Smooth muscle cell (in vitro differentiated cells): ENCODE data around the gene SLC25A29. TPM values are rescaled to one million over a fixed set of nuclear protein-coding genes. Genes with fewer than 3 reads are reported as not detected.

ENCODE experiments used
- DNase-seq: peaks from one replicate; lab custom pipeline; 2025; ENCODE audit not compliant: unreplicated experiment; lab: John Stamatoyannopoulos, UW
- H2AFZ ChIP-seq: fragments of 200-600 bp; sonication (generic); 2 replicates; pipeline ENCODE4 v1.6.0; 2016; ENCODE audit warnings: antibody characterized with exemption, low read depth, mild to moderate bottlenecking
- H3F3A ChIP-seq: fragments of 200-600 bp; sonication (generic); 2 replicates; pipeline ENCODE4 v1.6.0; 2017; ENCODE audit warnings: antibody characterized with exemption, low read depth
- H3K27ac ChIP-seq: fragments of 200-600 bp; sonication (generic); 2 replicates; pipeline ENCODE4 v1.5.1; 2016; ENCODE audit warnings: low read depth, mild to moderate bottlenecking
- H3K27me3 ChIP-seq: fragments of 200-600 bp; sonication (generic); 2 replicates; pipeline ENCODE4 v1.6.1; 2016; ENCODE audit warnings: low read depth, mild to moderate bottlenecking
- H3K36me3 ChIP-seq: fragments of 200-600 bp; sonication (generic); 2 replicates; pipeline ENCODE4 v1.5.1; 2016; ENCODE audit warnings: low read depth
- H3K4me1 ChIP-seq: fragments of 200-600 bp; sonication (generic); 2 replicates; pipeline ENCODE4 v1.5.1; 2016; ENCODE audit warnings: low read depth
- H3K4me2 ChIP-seq: fragments of 200-600 bp; sonication (generic); 2 replicates; pipeline ENCODE4 v1.6.0; 2016; ENCODE audit warnings: mild to moderate bottlenecking
- H3K4me3 ChIP-seq: fragments of 200-600 bp; sonication (generic); 2 replicates; pipeline ENCODE4 v1.5.1; 2016; ENCODE audit warnings: mild to moderate bottlenecking
- H3K79me2 ChIP-seq: fragments of 200-600 bp; sonication (generic); 2 replicates; pipeline ENCODE4 v1.6.0; 2016; ENCODE audit warnings: low read depth, mild to moderate bottlenecking
- H3K9ac ChIP-seq: fragments of 200-600 bp; sonication (generic); 2 replicates; pipeline ENCODE4 v1.6.0; 2016; ENCODE audit warnings: low read depth
- H3K9me3 ChIP-seq: fragments of 200-600 bp; sonication (generic); replicated peaks from 2 replicates; pipeline ENCODE4 v1.5.1; 2016; ENCODE audit warnings: low read depth
- H4K20me1 ChIP-seq: fragments of 200-600 bp; sonication (generic); 2 replicates; pipeline ENCODE4 v1.6.0; 2016; ENCODE audit warnings: low read depth
- WGBS: methylation state at CpG from one replicate; pipeline ENCODE4 v1.1.7; 2016; ENCODE audit warnings: low lambda C conversion rate; 5-methylcytosine and 5-hydroxymethylcytosine counted together
- polyA plus RNA-seq: library from polyadenylated mRNA; unstranded; fragments of >200 nt; fragmentation: Nextera tagmentation; extraction: Ambion mirVana; gene quantifications from 2 replicates; pipeline ENCODE4 v1.2.1, GENCODE V29; 2016
- total RNA-seq: library from RNA; depleted of rRNA; stranded (reverse); fragments of >200 nt; gene quantifications from 2 replicates; pipeline ENCODE4 v1.2.3, GENCODE V29; 2014
- TF ChIP-seq, protein P1 (sequence below): fragments of 200-600 bp; sonication (generic); IDR thresholded peaks from 2 replicates; pipeline ENCODE4 v1.5.1; 2017; ENCODE audit warnings: borderline replicate concordance, mild to moderate bottlenecking, antibody characterized with exemption; ENCODE audit not compliant: insufficient read depth, poor library complexity, severe bottlenecking

Gene SLC25A29
- total and polyA plus RNA-seq, 2 experiments from 2014 or later = 27.5 to 31.8 TPM

DNA sequence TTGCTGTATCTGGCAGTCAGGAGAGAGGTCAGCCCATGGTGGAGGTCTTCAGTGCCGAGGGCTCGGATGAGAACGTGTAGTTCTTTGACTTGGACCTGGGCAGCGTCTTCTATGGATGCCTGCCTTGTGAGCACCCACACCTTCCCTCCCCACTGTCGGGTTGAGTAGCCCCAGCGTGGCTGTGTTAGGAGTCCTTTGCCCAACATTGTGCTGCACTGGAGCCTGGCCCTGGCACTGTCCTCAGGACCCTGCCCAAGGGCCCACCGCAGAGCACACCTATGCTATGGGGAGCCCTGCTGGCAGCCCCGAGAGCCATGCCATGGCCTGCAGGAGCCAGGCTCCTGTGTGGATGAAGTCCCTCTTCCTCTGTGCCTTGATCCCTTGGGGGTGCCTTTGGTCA, 26.7 kb downstream of the SLC25A29 start:
- DNase-seq = no peak
- Histone ChIP-seq H3K27me3 (no peaks in the 10 kb centered on the region), H3K4me3 (no peak overlapping the region), H3F3A (peaks cover 28% of the 10 kb centered on the region), H3K36me3 (no peaks in the 10 kb centered on the region), H2AFZ (no peak overlapping the region), H3K9ac (no peak overlapping the region), H3K4me1 (peaks cover 8% of the 10 kb centered on the region), H3K79me2 (peaks cover 65% of the 10 kb centered on the region), H3K9me3 (no peaks in the 10 kb centered on the region), H3K27ac (no peak overlapping the region), H3K4me2 (no peak overlapping the region), H4K20me1 (peaks cover 95% of the 10 kb centered on the region)
- 98% methylated on average over 8 of the region's 8 CpGs for WGBS
- TF ChIP-seq, protein P1, sequence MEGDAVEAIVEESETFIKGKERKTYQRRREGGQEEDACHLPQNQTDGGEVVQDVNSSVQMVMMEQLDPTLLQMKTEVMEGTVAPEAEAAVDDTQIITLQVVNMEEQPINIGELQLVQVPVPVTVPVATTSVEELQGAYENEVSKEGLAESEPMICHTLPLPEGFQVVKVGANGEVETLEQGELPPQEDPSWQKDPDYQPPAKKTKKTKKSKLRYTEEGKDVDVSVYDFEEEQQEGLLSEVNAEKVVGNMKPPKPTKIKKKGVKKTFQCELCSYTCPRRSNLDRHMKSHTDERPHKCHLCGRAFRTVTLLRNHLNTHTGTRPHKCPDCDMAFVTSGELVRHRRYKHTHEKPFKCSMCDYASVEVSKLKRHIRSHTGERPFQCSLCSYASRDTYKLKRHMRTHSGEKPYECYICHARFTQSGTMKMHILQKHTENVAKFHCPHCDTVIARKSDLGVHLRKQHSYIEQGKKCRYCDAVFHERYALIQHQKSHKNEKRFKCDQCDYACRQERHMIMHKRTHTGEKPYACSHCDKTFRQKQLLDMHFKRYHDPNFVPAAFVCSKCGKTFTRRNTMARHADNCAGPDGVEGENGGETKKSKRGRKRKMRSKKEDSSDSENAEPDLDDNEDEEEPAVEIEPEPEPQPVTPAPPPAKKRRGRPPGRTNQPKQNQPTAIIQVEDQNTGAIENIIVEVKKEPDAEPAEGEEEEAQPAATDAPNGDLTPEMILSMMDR = no peak

- 87% methylated on average over 2 of the region's 2 CpGs for WGBS
- H3K27me3 ChIP-seq = no peaks in the 10 kb centered on the region
- no peaks in the 10 kb centered on the region for H3K36me3 ChIP-seq
- no peak overlapping the region for H3K4me3 ChIP-seq
- H3K27ac ChIP-seq = no peak overlapping the region
- H3F3A ChIP-seq = peaks cover 28% of the 10 kb centered on the region
- peaks cover 95% of the 10 kb centered on the region for H4K20me1 ChIP-seq
- peaks cover 8% of the 10 kb centered on the region for H3K4me1 ChIP-seq
- H2AFZ ChIP-seq = no peak overlapping the region
- H3K9me3 ChIP-seq = no peaks in the 10 kb centered on the region
- H3K79me2 ChIP-seq = peaks cover 68% of the 10 kb centered on the region
- no peak overlapping the region for H3K9ac ChIP-seq
- DNase-seq = no peak
- TF ChIP-seq, protein P1 = no peak
- peak overlapping the region; percentile 54 for H3K4me2 ChIP-seq
These were observed 27.1 kb downstream of the SLC25A29 start for GRCh38 chr14:100279133-100279532.

DNA sequence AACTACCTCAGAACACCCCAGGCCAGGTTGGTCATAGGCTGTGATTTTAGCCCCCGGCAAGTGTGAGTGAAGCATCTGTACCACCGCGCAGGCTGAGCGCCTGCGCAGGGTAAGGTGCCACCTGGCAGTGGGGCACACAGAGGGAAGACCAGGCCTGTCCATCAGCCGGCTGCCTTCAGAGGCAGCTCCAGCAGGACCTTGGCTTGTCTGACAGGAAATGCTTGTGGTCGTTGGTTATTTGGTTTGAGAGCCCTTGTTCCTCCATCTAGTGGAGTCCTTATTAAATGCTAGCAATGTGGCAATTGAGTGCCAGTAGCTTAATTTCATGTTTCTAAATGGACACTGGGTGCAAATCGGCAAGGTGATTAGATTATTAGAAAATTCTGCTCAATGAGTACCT, 27.5 kb downstream of the SLC25A29 start:
- TF ChIP-seq, protein P1 = no peak
- no peak overlapping the region for H3K4me3 ChIP-seq
- no peak overlapping the region for H2AFZ ChIP-seq
- peak overlapping the region; percentile 54 for H3K4me2 ChIP-seq
- peak overlapping the region; percentile 46 for H3K27ac ChIP-seq
- H3K79me2 ChIP-seq = peaks cover 73% of the 10 kb centered on the region
- no peak overlapping the region for H3K9ac ChIP-seq
- H3K27me3 ChIP-seq = no peaks in the 10 kb centered on the region
- no peaks in the 10 kb centered on the region for H3K9me3 ChIP-seq
- H3F3A ChIP-seq = peaks cover 24% of the 10 kb centered on the region
- 73% methylated on average over 8 of the region's 8 CpGs for WGBS
- peaks cover 95% of the 10 kb centered on the region for H4K20me1 ChIP-seq
- H3K36me3 ChIP-seq = no peaks in the 10 kb centered on the region
- no peak for DNase-seq
- peaks cover 8% of the 10 kb centered on the region for H3K4me1 ChIP-seq

- no peak overlapping the region for H3K9ac ChIP-seq
- peaks cover 8% of the 10 kb centered on the region for H3K4me1 ChIP-seq
- DNase-seq = no peak
- no peaks in the 10 kb centered on the region for H3K9me3 ChIP-seq
- H3F3A ChIP-seq = peaks cover 4% of the 10 kb centered on the region
- H4K20me1 ChIP-seq = peaks cover 98% of the 10 kb centered on the region
- H3K79me2 ChIP-seq = peaks cover 94% of the 10 kb centered on the region
- TF ChIP-seq, protein P1 = no peak
- no peak overlapping the region for H3K4me3 ChIP-seq
- no peak overlapping the region for H2AFZ ChIP-seq
- no peak overlapping the region for H3K27ac ChIP-seq
- no peak overlapping the region for H3K4me2 ChIP-seq
- no peaks in the 10 kb centered on the region for H3K27me3 ChIP-seq
- no peaks in the 10 kb centered on the region for H3K36me3 ChIP-seq
- WGBS = 77% methylated on average over 7 of the region's 7 CpGs
These were observed 31.0 kb downstream of the SLC25A29 start for GRCh38 chr14:100275214-100275613.
